Superior temporal gyrus (tissue), 1 donor: Measurements from ENCODE around the gene WDSUB1.

ENCODE experiments used
- DNase-seq: peaks from one replicate; pipeline ENCODE4 v3.0.0-alpha.2; 2016; ENCODE audit errors: extremely low spot score

Gene WDSUB1

DNA sequence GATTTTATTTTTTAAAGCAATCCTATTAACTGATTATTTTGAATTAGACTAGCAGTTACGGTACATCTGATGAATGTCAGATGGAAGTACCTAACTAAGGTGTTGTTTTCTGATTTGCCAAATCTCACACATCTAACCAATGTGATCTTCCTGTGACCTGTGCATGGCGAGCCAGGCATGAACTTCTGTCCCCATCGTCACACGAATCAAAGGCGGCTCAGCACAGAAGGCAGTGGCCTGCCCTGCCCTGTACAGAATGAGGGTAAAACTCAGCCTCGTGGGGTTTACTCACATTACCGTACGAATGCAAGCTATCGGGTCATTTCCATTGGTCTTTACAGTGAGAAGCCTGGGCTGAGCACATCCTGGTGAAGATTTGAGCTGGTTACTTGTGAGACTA lies 87.3 kb downstream of the WDSUB1 start:
- no peak for DNase-seq

GRCh38 chr2:159196393-159196925 lies 90.0 kb downstream of the WDSUB1 start:
- no peak for DNase-seq

GRCh38 chr2:159195697-159196096 lies 90.8 kb downstream of the WDSUB1 start:
- DNase-seq, result no peak

DNA sequence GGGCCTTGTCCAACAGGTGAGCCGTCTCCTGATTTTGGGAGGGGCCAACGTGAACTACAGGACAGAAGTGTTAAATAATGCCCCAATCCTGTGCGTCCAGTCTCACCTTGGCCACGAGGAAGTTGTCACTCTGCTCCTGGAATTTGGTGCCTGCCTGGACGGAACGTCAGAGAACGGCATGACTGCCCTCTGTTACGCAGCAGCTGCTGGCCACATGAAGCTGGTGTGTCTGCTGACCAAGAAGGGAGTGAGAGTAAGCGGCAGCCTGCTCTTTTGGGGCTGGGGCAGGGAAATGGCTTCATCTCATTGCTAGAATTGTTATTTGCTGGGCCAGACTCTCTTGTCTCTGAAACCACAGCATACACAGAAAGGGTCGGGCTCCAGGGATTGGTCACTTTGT lies 92.3 kb downstream of the WDSUB1 start:
- DNase-seq, result no peak

- DNase-seq, result no peak
Observed at GRCh38 chr2:159193791-159194190, 92.7 kb downstream of the WDSUB1 start.

GRCh38 chr2:159192371-159192918 lies 94.1 kb downstream of the WDSUB1 start:
- no peak for DNase-seq

GRCh38 chr2:159188449-159188848 lies 98.1 kb downstream of the WDSUB1 start:
- no peak for DNase-seq

- DNase-seq, result no peak
Observed at GRCh38 chr2:159187106-159187505, 99.4 kb downstream of the WDSUB1 start.

DNA sequence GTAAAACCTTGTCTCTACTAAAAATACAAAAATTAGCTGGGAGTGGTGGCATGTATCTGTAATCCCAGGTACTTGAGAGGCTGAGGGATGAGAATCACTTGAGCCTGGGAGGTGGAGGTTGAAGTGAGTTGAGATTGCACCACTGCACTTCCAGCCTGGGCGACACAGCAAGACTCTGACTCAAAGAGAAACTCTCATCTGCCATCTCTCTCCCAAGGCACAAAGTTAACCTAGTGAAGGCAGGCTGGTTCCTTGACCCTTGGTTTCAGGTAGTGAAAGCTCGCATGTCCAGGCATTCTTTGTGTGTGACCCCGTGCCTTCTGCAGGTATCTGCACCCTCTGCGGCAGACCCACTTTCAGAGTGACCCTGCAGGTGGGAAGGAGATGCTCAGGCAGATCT lies 100.0 kb downstream of the WDSUB1 start:
- DNase-seq, result no peak
